HFF-Myc (cell line): ENCODE measurements around the gene CFI.
"Not testable (repeated sequence)": the region's sequence is repeated elsewhere in the genome, so short reads cannot be mapped to it uniquely, and the experiment has no call there.

Experiments
- DNase-seq: peaks from one replicate; pipeline ENCODE4 v3.0.0-alpha.2; 2011; ENCODE audit warnings: low read depth; ENCODE audit errors: extremely low read depth
- H3K4me3 ChIP-seq: replicated peaks from 2 replicates; pipeline ENCODE4 v1.5.1; 2011; ENCODE audit warnings: low read depth, mild to moderate bottlenecking, control low read depth, low read length
- TF ChIP-seq, protein P1 (sequence below): IDR thresholded peaks from 2 replicates; pipeline ENCODE4 v1.5.1; 2012; ENCODE audit warnings: mild to moderate bottlenecking, low read depth, low read length, control low read depth; ENCODE audit errors: missing control alignments

CFI gene

DNA sequence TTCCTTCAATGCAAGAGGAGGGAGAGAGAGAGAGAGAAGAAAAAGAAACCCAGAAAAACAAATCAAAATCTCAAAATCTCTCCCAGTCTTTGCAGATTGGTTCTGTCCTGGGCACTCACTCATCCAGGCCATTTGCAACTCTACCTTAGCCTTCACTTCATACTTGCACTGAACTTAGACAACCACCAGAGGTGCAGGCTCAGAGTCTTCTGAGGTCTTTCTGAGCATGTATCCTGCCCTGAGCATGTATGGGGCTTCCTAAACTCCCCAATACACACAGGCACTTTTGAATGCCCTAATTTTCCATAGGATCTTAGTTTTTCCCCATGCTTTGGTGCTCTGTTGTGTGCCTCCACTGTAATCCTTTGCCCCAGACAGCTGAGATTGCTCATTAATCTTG, 2.9 kb downstream of the CFI start:
- no peak for DNase-seq
- TF ChIP-seq, protein P1, sequence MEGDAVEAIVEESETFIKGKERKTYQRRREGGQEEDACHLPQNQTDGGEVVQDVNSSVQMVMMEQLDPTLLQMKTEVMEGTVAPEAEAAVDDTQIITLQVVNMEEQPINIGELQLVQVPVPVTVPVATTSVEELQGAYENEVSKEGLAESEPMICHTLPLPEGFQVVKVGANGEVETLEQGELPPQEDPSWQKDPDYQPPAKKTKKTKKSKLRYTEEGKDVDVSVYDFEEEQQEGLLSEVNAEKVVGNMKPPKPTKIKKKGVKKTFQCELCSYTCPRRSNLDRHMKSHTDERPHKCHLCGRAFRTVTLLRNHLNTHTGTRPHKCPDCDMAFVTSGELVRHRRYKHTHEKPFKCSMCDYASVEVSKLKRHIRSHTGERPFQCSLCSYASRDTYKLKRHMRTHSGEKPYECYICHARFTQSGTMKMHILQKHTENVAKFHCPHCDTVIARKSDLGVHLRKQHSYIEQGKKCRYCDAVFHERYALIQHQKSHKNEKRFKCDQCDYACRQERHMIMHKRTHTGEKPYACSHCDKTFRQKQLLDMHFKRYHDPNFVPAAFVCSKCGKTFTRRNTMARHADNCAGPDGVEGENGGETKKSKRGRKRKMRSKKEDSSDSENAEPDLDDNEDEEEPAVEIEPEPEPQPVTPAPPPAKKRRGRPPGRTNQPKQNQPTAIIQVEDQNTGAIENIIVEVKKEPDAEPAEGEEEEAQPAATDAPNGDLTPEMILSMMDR: no peak
- no peak overlapping the region for H3K4me3 ChIP-seq

DNA sequence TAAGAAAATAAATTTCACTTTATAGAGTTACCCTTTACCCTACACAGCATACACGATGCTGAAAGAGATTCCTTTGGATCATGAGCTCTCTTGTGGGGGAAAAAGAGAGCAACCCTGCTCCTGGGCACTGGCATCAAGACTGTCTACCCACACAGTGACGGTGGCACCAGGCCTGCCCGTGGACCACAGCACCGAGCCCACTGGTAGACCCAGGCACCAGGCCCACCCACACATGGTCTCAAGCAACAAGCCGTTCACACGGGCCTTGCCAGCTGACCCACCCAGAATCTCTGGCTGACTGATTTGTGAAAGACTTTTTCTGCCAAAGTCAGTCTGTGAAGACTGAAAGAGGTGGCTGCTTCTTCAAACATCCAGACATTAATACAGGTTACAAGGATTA, 6.7 kb downstream of the CFI start:
- H3K4me3 ChIP-seq: no peak overlapping the region
- TF ChIP-seq, protein P1: no peak

DNA sequence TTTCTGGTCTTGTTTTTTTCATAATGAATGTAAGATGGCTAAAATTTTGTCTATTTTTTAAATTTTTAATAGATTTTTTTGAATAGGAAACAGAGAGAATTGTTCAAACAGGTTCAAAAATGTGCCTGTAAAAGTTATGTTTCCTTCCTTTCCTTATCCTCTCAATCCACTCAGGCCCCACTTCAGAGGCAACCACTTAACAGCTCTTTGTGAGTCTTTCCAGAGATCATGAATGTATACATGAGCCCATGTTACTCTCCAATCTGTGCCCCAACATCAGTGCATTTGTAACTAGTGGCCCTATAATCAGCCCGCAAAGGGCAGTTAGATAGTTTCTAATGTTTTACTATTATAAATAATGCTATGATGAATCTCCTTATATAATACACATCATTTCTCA, 14.0 kb downstream of the CFI start:
- TF ChIP-seq, protein P1: no peak
- DNase-seq: no peak
- no peak overlapping the region for H3K4me3 ChIP-seq

More for the DNA sequence above, 6.7 kb downstream of the CFI start:
- DNase-seq: no peak

DNA sequence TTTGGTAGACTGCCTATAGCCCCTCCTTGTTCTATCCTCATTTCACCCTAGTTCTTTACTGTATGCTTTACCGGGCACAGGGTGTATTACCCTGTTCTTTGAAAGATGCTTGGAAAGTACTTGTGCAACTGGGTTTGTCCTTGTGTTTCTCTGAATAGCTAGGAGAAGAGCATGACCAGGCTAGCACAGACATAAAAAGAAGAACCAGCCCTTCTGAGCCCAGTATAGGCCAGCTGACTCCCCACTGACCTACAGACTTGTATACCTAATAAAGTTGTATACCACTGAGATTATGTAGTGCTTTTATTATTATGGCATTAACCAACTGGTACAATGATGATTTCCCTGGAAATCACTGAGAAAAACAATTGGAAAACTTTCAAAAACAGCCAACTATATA, 15.0 kb downstream of the CFI start:
- H3K4me3 ChIP-seq: no peak overlapping the region
- TF ChIP-seq, protein P1: no peak
- no peak for DNase-seq

DNA sequence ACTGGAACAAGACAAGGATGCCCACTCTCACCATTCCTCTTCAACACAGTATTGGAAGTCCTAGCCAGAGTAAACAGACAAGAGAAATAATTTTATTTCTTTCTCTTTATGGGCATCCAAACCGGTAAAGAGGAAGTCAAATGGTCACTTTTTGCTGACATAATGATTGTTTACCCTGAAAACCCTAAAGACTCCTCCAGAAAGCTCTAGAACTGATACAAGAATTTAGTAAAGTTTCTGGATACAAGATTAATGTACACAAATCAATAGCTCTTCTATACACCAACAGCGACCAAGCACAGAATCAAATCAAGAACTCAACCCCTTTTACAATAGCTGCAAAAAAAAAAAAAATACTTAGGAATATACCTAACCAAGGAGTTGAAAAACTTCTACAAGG, 19.7 kb downstream of the CFI start:
- not testable (repeated sequence) for H3K4me3 ChIP-seq, DNase-seq

DNA sequence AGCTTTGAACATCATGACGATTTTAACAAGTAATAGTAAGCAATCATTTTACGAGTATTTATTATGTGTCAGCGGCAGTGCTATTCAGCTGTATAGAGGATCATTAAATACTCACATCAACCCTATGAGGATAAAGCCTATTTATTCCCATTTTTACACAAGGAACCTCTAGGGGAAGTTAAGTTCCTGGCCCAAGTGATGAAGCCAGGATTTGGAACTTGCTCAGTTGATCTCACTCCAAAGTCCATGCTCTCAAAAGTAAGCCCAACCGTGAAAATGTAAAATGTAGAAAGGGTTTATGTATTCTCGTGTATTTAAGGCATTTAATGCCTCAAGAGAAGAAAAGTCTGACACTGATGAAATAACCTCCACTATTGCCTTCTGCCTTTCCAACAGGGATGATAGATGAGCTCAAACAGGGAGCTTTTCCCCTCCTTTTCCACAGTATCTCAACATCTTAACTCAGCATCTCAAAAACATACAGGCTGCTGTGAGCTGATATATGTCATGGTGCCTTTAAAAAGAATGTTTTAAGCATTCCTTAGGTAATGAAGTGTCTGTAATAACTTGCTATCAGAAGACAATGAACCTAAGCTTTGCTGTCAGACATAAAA, 36.9 kb downstream of the CFI start:
- DNase-seq: no peak
- TF ChIP-seq, protein P1: no peak
- H3K4me3 ChIP-seq: no peak overlapping the region

DNA sequence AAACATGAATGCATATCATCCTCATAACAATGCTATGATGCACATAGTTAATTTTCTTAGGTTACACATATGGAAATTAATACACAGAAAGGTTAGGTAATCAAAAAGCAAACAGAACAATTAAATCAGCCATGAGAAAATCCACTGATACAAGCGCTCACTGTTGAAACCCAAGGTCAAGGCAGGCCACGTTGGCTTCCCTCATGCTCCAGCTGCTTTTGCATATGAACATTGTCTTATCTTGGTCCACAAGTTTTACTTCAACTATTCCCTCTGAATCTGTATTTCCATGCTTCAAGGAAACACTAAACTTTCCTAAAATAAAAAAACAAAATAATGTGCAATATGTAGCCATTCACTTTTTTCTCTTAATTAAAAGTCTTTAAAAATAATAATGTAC, 37.4 kb downstream of the CFI start:
- TF ChIP-seq, protein P1: no peak
- no peak for DNase-seq
- no peak overlapping the region for H3K4me3 ChIP-seq
